SK-N-SH (cell line): ENCODE measurements around the gene DISP2. TPM values are rescaled to one million over a fixed set of nuclear protein-coding genes. Genes with fewer than 3 reads are reported as not detected.

Source experiments
- CTCF ChIA-PET: fragments of 300-600, 350-600 bp; formaldehyde crosslinking; extraction: SDS; loops from one replicate; lab custom pipeline; 2021; lab: Yijun Ruan, JAX
- POLR2A ChIA-PET: fragments of 350-600 bp; sonication (Branson Sonifier 250); formaldehyde crosslinking; extraction: SDS; loops from one replicate; lab custom pipeline; 2020; ENCODE audit warnings: antibody characterized with exemption, inconsistent platforms; lab: Yijun Ruan, JAX
- DNase-seq: peaks from one replicate; pipeline ENCODE4 v3.0.0; 2012
- H2AFZ ChIP-seq: fragments of 200-600 bp; sonication (generic); 2 replicates; pipeline ENCODE4 v1.8.1; 2016; ENCODE audit warnings: antibody characterized with exemption, mild to moderate bottlenecking, low read depth
- H3F3A ChIP-seq: fragments of 200-600 bp; sonication (generic); replicated peaks from 2 replicates; pipeline ENCODE3; 2016; ENCODE audit warnings: antibody characterized with exemption, mild to moderate bottlenecking; ENCODE audit not compliant: insufficient read depth
- H3K27ac ChIP-seq, 2 experiments: fragments of 200-500 bp in 1 of 2; fragments of 200-600 bp in 1 of 2; sonication (Bioruptor generic) in 1 of 2; sonication (generic), shearing (Covaris generic) in 1 of 2; 2 replicates each; pipeline versions ENCODE4 v1.5.1 to v1.6.1; 2014 to 2016; ENCODE audit warnings: low read depth in 2 of 2, inconsistent platforms in 1 of 2, low read length in 1 of 2, mild to moderate bottlenecking in 1 of 2, mixed read lengths in 1 of 2
- H3K27me3 ChIP-seq: fragments of 200-600 bp; sonication (generic), shearing (Covaris generic); 2 replicates; pipeline ENCODE4 v1.6.1; 2016; ENCODE audit warnings: mixed run types; ENCODE audit not compliant: insufficient read depth
- H3K36me3 ChIP-seq, 2 experiments: fragments of 200-500 bp in 1 of 2; fragments of 200-600 bp in 1 of 2; sonication (Bioruptor generic) in 1 of 2; sonication (generic) in 1 of 2; replicated peaks in 1 of 2; 2 replicates each; pipeline versions ENCODE3 to v1.5.1; 2014 to 2016; ENCODE audit warnings: low read length in 1 of 2, mild to moderate bottlenecking in 1 of 2; ENCODE audit not compliant: insufficient read depth in 2 of 2, control insufficient read depth in 1 of 2
- H3K4me1 ChIP-seq, 2 experiments: fragments of 200-500 bp in 1 of 2; fragments of 200-600 bp in 1 of 2; sonication (Bioruptor generic) in 1 of 2; sonication (generic), shearing (Covaris generic) in 1 of 2; 2 replicates each; pipeline versions ENCODE4 v1.5.1 to v1.6.1; 2014 to 2016; ENCODE audit warnings: low read depth in 1 of 2, low read length in 1 of 2, mixed run types in 1 of 2; ENCODE audit not compliant: insufficient read depth in 2 of 2, control insufficient read depth in 1 of 2
- H3K4me2 ChIP-seq: fragments of 200-600 bp; sonication (generic), shearing (Covaris generic); 2 replicates; pipeline ENCODE4 v1.6.1; 2017; ENCODE audit warnings: mixed run types
- H3K4me3 ChIP-seq, 2 experiments: fragments of 200-500 bp in 1 of 2; fragments of 200-600 bp in 1 of 2; sonication (Bioruptor generic) in 1 of 2; sonication (generic), shearing (Covaris generic) in 1 of 2; 2 replicates each; pipeline versions ENCODE4 v1.5.1 to v1.8.1; 2014 to 2016; ENCODE audit warnings: low read depth in 2 of 2, inconsistent platforms in 1 of 2, low read length in 1 of 2, mild to moderate bottlenecking in 1 of 2, mixed read lengths in 1 of 2, moderate library complexity in 1 of 2
- H3K79me2 ChIP-seq: fragments of 200-600 bp; sonication (generic); 2 replicates; pipeline ENCODE4 v1.8.1; 2017; ENCODE audit warnings: mild to moderate bottlenecking; ENCODE audit not compliant: insufficient read depth
- H3K9ac ChIP-seq: fragments of 200-600 bp; sonication (generic); 2 replicates; pipeline ENCODE4 v1.6.1; 2017; ENCODE audit warnings: mixed run types
- H3K9me2 ChIP-seq: fragments of 200-600 bp; sonication (generic); 2 replicates; pipeline ENCODE4 v1.6.1; 2017; ENCODE audit warnings: mixed run types
- H3K9me3 ChIP-seq: fragments of 200-600 bp; sonication (generic); 2 replicates; pipeline ENCODE4 v1.6.1; 2017; ENCODE audit warnings: mixed run types, mild to moderate bottlenecking, moderate library complexity
- H4K20me1 ChIP-seq: fragments of 200-600 bp; sonication (generic); 2 replicates; pipeline ENCODE4 v1.6.1; 2017; ENCODE audit warnings: mild to moderate bottlenecking, mixed run types; ENCODE audit not compliant: insufficient read depth
- CHD2 ChIP-seq: fragments of 150-350 bp; IDR thresholded peaks from 2 replicates; pipeline ENCODE4 v1.6.1; 2018; ENCODE audit warnings: low read length; ENCODE audit not compliant: partially characterized antibody
- ELF1 ChIP-seq: IDR thresholded peaks from 2 replicates; pipeline ENCODE4 v1.4.0; 2012
- IRF3 ChIP-seq: fragments of 150-350 bp; IDR thresholded peaks from 2 replicates; pipeline ENCODE4 v1.6.1; 2016; ENCODE audit warnings: mild to moderate bottlenecking, low read depth, low read length
- MEF2A ChIP-seq: IDR thresholded peaks from 2 replicates; pipeline ENCODE4 v1.4.0; 2012; ENCODE audit warnings: low read depth, borderline replicate concordance
- NRF1 ChIP-seq: IDR thresholded peaks from 2 replicates; pipeline ENCODE4 v1.6.1; 2012; ENCODE audit warnings: low read depth, mild to moderate bottlenecking, low read length
- RFX5 ChIP-seq: IDR thresholded peaks from 2 replicates; pipeline ENCODE4 v1.6.1; 2012; ENCODE audit warnings: mild to moderate bottlenecking, improper control_type of control experiment, low read length
- SIN3A ChIP-seq: IDR thresholded peaks from 2 replicates; pipeline ENCODE4 v1.6.1; 2012; ENCODE audit warnings: low read depth, mild to moderate bottlenecking, low read length, moderate library complexity, borderline replicate concordance
- SMC3 ChIP-seq: IDR thresholded peaks from 2 replicates; pipeline ENCODE4 v1.6.1; 2012; ENCODE audit warnings: low read depth, low read length, improper control_type of control experiment
- TCF12 ChIP-seq: IDR thresholded peaks from 2 replicates; pipeline ENCODE4 v1.4.0; 2012
- TEAD4 ChIP-seq: IDR thresholded peaks from 2 replicates; pipeline ENCODE4 v1.4.0; 2012; ENCODE audit warnings: mild to moderate bottlenecking, borderline replicate concordance; ENCODE audit not compliant: insufficient read depth
- ZBTB33 ChIP-seq: IDR thresholded peaks from 2 replicates; pipeline ENCODE4 v1.4.0; 2012; ENCODE audit warnings: low read depth, borderline replicate concordance
- whole genome bisulfite sequencing: methylation state at CpG from one replicate; pipeline ENCODE4 v1.1.6; 2017; ENCODE audit warnings: low lambda C conversion rate; 5-methylcytosine and 5-hydroxymethylcytosine counted together
- polyA plus RNA-seq, 3 experiments: library from polyadenylated mRNA; depleted of rRNA; stranded (reverse); fragments of >200 nt; gene quantifications; 2 replicates each; pipeline ENCODE4 v1.2.3, GENCODE V29; 2012
- TF ChIP-seq, protein P1 (sequence below): IDR thresholded peaks from 2 replicates; pipeline ENCODE4 v1.4.0; 2012; ENCODE audit warnings: low read depth
- TF ChIP-seq, protein P2 (sequence below): IDR thresholded peaks from 2 replicates; pipeline ENCODE4; 2012

The DISP2 gene
- polyA plus RNA-seq, 1 of the 3 experiments (the other 2 are of a cell fraction), result 0.12 TPM

DNA sequence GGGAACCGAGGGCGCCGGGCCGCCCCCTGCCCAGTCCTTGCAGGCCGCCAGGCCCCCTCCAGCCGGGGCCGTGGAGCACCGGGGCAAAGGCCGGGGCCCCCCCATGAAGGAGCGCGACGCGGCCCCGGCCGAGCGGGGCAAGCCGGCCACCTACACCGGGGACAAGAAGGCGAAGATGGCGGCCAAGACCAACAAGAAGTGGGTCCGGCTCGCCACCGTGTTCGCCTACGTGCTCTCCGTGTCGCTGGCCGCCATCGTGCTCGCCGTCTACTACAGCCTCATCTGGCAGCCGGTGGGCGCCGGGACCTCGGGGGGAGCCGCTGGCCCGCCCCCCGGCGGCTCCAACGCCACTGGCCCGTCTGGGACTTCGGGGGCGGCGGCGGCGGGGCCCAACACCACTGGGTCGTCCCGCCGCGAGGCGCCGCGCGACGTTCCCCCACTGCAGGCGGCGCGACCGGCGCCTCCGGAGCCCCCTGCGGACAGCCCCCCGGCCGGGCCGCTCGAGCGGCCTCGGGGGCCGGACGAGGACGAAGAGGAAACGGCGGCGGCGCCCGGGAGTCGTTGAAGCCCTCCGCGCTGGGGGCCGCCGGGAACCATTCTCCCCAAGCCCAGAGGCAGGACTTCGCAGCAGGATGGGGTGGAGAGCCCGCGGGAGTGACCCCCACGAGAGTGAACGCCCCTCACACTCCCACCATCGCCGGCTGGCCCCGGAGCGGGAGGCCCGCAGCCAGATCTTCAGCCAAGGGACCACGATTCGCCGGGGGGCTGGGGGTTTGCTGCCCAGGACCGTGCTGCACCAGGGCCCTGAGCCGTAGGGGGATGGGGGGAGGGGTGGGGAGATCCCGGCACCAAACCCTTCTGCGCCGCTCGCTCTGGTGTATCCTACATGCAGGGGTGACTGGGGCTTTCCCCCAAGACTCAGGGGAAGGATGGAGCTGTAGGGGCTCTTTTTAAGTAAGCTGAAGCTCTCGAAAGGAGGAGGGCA, 33.8 kb upstream of the DISP2 start (continued):
- TF ChIP-seq, protein P1, sequence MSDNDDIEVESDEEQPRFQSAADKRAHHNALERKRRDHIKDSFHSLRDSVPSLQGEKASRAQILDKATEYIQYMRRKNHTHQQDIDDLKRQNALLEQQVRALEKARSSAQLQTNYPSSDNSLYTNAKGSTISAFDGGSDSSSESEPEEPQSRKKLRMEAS, result no peak
- TF ChIP-seq NRF1, result no peak
- TF ChIP-seq TCF12, result no peak

DNA sequence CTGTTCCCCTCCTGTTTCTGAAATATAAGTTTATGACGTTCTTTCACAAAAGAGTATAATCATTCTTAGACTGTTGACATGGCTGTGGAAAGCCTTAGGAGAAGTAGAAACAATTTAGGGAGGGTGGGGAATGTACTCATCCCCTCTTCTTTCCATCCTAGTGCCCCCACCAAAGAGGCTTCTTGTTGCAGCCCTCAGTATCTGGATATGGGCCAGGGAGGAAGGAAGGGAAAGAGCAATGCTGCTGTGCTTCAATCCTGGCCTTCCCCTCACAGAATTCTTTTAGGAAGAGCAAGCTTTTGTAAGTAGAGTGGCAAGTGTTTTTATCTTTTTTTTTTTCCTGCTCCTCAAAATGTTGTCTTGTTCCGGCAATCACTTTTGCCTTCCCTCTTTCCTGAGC, 32.8 kb upstream of the DISP2 start:
- H2AFZ ChIP-seq, result no peak overlapping the region
- TF ChIP-seq CHD2 (no peak), MEF2A (no peak), SIN3A (no peak), ZBTB33 (no peak), IRF3 (no peak), TEAD4 (no peak), RFX5 (no peak), SMC3 (no peak), ELF1 (no peak)
- TF ChIP-seq, protein P1, result no peak
- TF ChIP-seq, protein P2, sequence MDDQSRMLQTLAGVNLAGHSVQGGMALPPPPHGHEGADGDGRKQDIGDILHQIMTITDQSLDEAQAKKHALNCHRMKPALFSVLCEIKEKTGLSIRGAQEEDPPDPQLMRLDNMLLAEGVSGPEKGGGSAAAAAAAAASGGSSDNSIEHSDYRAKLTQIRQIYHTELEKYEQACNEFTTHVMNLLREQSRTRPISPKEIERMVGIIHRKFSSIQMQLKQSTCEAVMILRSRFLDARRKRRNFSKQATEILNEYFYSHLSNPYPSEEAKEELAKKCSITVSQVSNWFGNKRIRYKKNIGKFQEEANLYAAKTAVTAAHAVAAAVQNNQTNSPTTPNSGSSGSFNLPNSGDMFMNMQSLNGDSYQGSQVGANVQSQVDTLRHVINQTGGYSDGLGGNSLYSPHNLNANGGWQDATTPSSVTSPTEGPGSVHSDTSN, result no peak
- H3F3A ChIP-seq, result peaks cover 10% of the 10 kb centered on the region
- DNase-seq, result no peak
- peaks cover 0 to 4% of the 10 kb centered on the region in 2 experiments for H3K36me3 ChIP-seq
- H3K9me3 ChIP-seq, result no peaks in the 10 kb centered on the region
- H3K27ac ChIP-seq, result no peak overlapping the region
- peak overlapping the region; percentile 70 to 73; a peak in 3 of 4 replicates for H3K4me3 ChIP-seq
- peak overlapping the region; percentile 94 for H3K4me2 ChIP-seq
- WGBS, result 95% methylated on average over 2 of the region's 2 CpGs
- H3K4me1 ChIP-seq, result peaks cover 21 to 23% of the 10 kb centered on the region in 2 experiments
- CTCF ChIA-PET, result interaction anchor here (1.1 to 70.6 kb wide), 7 partner anchors 11 to 108 kb away, joined by 3 to 2194 read pairs (median 10); partner anchors contain the start of genes ANKRD63, CCDC9B, DISP2 and INAFM2
- H3K9me2 ChIP-seq, result no peaks in the 10 kb centered on the region
- H4K20me1 ChIP-seq, result no peaks in the 10 kb centered on the region
- peaks cover 15% of the 10 kb centered on the region; the same call in 1 of the 2 replicates for H3K79me2 ChIP-seq
- POLR2A ChIA-PET, result interaction anchor here (0.6 to 2.6 kb wide), 2 partner anchors 15 to 24 kb away, joined by 4 to 10 read pairs; partner anchors contain the start of gene CCDC9B
- H3K27me3 ChIP-seq, result no peaks in the 10 kb centered on the region
- H3K9ac ChIP-seq, result peak overlapping the region; percentile 72; the same call in 1 of the 2 replicates
